Gastroesophageal sphincter (tissue), 4 donors: Measurements from ENCODE around the gene RNF144A. TPM values are rescaled to one million over a fixed set of nuclear protein-coding genes. Genes with fewer than 3 reads are reported as not detected.

Source experiments
- ATAC-seq: fragments of 150-250 bp; one replicate; pipeline ENCODE4 v1.9.1; 2016; ENCODE audit warnings: mild to moderate bottlenecking, moderate library complexity
- H3K27ac ChIP-seq, 4 donors: fragments of 200-600 bp; sonication (generic) in 3 of 4; 1 replicate in 3 of 4; 2 replicates in 1 of 4; pipeline ENCODE4 v1.5.1; 2016 to 2019
- H3K27me3 ChIP-seq: fragments of 200-600 bp; sonication (generic); one replicate; pipeline ENCODE4 v1.5.1; 2019
- H3K36me3 ChIP-seq, 2 donors: fragments of 200-600 bp; sonication (generic); one replicate each; pipeline ENCODE4 v1.5.1; 2019; ENCODE audit warnings: control low read depth in 1 of 2
- H3K4me1 ChIP-seq, 3 donors: fragments of 200-600 bp; sonication (generic); 1 replicate in 2 of 3; 2 replicates in 1 of 3; pipeline ENCODE4 v1.5.1; 2016 to 2019; ENCODE audit warnings: control low read depth in 2 of 3
- H3K4me3 ChIP-seq, 2 donors: fragments of 200-600 bp; sonication (generic); one replicate each; pipeline ENCODE4 v1.5.1; 2019; ENCODE audit warnings: mild to moderate bottlenecking in 1 of 2, moderate library complexity in 1 of 2
- H3K9me3 ChIP-seq, 3 donors: fragments of 200-600 bp; sonication (generic); one replicate each; pipeline ENCODE4 v1.5.1; 2017 to 2019; ENCODE audit warnings: control low read depth in 2 of 3
- EP300 ChIP-seq: sonication (generic); formaldehyde crosslinking; IDR thresholded peaks from one replicate; pipeline ENCODE4 v1.6.1; 2017; ENCODE audit warnings: antibody characterized with exemption, mild to moderate bottlenecking
- POLR2A ChIP-seq, 2 donors: fragments of 450-650 bp; IDR thresholded peaks; one replicate each; pipeline ENCODE4 v1.6.1; 2017; ENCODE audit warnings: antibody characterized with exemption in 2 of 2, mild to moderate bottlenecking in 2 of 2, moderate library complexity in 1 of 2
- POLR2AphosphoS5 ChIP-seq: sonication (generic); formaldehyde crosslinking; IDR thresholded peaks from one replicate; pipeline ENCODE4 v1.6.1; 2017; ENCODE audit warnings: antibody characterized with exemption
- WGBS, 2 donors: methylation state at CpG; one replicate each; pipeline ENCODE4 v1.1.5; 2018; ENCODE audit warnings: low coverage in 1 of 2; 5-methylcytosine and 5-hydroxymethylcytosine counted together
- total RNA-seq, 4 donors: library from RNA; depleted of rRNA; stranded (reverse); fragments of >200 nt; gene quantifications; one replicate each; pipeline ENCODE4 v1.1.0, GENCODE V29; 2016
- TF ChIP-seq, protein P1 (sequence below), 4 experiments: fragments of 200-600 bp in 2 of 4; fragments of 450-650 bp in 2 of 4; sonication (generic) in 1 of 4; IDR thresholded peaks; one replicate each; pipeline ENCODE4 v1.5.1; 2017 to 2019; ENCODE audit warnings: antibody characterized with exemption in 4 of 4, mild to moderate bottlenecking in 2 of 4, moderate library complexity in 2 of 4

The RNF144A gene
- total RNA-seq, 4 donors from 2014 or later = 7.2 to 12.9 (median 8.8) TPM

DNA sequence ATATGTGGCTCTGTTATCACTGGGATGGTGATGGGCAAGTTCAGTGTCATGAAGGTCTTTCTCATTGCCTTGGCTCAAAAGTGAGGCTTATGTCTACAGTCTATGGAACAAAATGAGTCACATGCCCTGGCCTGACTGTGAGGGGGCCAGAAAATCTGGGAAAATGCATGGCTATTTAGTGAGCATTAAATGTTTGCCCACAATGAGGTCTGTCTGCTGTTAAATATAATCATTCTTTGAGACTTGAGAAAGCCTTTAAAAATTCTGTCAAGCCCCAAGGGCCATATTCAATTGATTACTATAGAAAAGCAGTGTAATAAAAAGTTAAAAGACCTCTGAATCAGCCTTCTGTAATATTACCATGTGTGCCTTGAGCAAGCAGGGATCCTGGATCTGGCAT is 5.5 kb upstream of the RNF144A start:
- H3K36me3 ChIP-seq = no peaks in the 10 kb centered on the region
- no peaks in the 10 kb centered on the region for H3K27me3 ChIP-seq
- H3K27ac ChIP-seq = no peak overlapping the region
- no peak for TF ChIP-seq POLR2AphosphoS5
- TF ChIP-seq, protein P1, sequence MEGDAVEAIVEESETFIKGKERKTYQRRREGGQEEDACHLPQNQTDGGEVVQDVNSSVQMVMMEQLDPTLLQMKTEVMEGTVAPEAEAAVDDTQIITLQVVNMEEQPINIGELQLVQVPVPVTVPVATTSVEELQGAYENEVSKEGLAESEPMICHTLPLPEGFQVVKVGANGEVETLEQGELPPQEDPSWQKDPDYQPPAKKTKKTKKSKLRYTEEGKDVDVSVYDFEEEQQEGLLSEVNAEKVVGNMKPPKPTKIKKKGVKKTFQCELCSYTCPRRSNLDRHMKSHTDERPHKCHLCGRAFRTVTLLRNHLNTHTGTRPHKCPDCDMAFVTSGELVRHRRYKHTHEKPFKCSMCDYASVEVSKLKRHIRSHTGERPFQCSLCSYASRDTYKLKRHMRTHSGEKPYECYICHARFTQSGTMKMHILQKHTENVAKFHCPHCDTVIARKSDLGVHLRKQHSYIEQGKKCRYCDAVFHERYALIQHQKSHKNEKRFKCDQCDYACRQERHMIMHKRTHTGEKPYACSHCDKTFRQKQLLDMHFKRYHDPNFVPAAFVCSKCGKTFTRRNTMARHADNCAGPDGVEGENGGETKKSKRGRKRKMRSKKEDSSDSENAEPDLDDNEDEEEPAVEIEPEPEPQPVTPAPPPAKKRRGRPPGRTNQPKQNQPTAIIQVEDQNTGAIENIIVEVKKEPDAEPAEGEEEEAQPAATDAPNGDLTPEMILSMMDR (IDR thresholded peaks at IDR 0.05) = no peak
- no peak for TF ChIP-seq POLR2A (IDR thresholded peaks at IDR 0.05)
- no peak for TF ChIP-seq EP300
- H3K4me1 ChIP-seq = peaks cover 0 to 2% (median 0%) of the 10 kb centered on the region in 3 donors
- no peak overlapping the region for H3K4me3 ChIP-seq
- no peaks in the 10 kb centered on the region for H3K9me3 ChIP-seq
- no peak for ATAC-seq

DNA sequence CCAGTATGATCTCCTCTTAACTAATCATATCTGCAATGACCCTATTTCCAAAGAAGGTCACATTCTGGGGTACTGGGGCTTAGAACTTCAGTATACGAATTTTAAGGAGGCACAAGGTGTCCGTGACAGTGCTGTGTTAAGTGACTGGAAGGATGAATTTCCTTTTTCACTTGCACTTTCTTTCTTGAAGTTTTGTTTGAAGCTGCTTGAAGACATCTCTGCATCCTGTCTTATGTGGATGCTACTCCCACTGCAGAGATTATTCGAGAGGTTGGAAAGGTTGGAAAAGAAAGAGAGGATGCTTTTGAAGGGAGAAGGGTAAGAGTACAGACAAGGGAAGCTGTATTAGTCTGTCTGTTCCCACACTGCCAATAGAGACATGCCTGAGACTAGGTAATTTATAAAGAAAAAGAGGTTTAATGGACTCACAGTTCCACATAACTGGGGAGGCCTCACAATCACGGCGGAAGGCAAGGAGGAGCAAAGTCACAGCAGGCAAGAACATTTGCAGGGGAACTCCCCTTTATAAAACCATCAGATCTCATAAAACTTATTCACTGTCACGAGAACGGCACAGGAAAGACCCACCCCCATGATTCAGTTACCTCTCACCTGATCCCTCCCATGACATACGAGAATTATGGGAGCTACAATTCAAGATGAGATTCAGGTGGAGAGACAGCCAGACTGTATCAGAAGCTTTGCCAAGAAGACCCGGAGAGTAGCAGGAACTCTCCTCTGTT is 3.6 kb upstream of the RNF144A start:
- no peaks in the 10 kb centered on the region for H3K36me3 ChIP-seq
- H3K4me1 ChIP-seq = peaks cover 0 to 12% (median 3%) of the 10 kb centered on the region in 3 donors
- WGBS, 2 donors = 89 to 99% methylated on average over 8 to 9 of the region's 9 CpGs
- no peak for ATAC-seq
- no peak overlapping the region for H3K27ac ChIP-seq
- H3K4me3 ChIP-seq = no peak overlapping the region
- no peak for TF ChIP-seq POLR2AphosphoS5
- TF ChIP-seq POLR2A (IDR thresholded peaks at IDR 0.05) = no peak
- TF ChIP-seq, protein P1 (IDR thresholded peaks at IDR 0.05) = no peak
- no peak for TF ChIP-seq EP300
- H3K27me3 ChIP-seq = no peaks in the 10 kb centered on the region
- no peaks in the 10 kb centered on the region for H3K9me3 ChIP-seq

DNA sequence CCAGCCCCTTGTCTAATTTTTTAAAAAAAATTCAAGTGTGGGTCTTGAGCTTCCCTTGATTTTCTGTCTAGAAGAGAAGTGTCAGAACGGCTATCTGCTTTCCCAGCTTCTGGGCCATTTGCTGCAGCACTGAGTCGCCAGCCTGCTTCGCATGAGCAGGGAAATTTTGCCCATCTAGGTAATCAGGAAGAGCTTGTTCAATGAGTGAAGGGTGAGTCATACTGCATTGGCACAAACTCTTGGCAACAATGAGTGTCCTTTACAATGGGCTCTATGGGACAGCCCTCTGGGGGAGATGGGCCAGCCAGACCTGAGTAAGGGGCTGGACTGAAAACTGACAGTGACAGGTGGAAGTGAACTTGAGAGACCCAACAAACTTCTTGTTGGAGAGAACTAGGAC is 2.4 kb upstream of the RNF144A start:
- WGBS, 2 donors = 83% methylated on average over 3 of the region's 3 CpGs; no CpG with 5 or more reads in 1 of the 2 donors
- ATAC-seq = no peak
- Histone ChIP-seq H3K4me3 (no peak overlapping the region), H3K4me1 (peaks cover 0 to 24% (median 3%) of the 10 kb centered on the region in 3 donors), H3K36me3 (no peaks in the 10 kb centered on the region), H3K9me3 (no peaks in the 10 kb centered on the region), H3K27me3 (no peaks in the 10 kb centered on the region), H3K27ac (no peak overlapping the region)
- TF ChIP-seq EP300 = no peak
- TF ChIP-seq POLR2A (IDR thresholded peaks at IDR 0.05) = no peak
- TF ChIP-seq, protein P1 (IDR thresholded peaks at IDR 0.05) = no peak
- no peak for TF ChIP-seq POLR2AphosphoS5

DNA sequence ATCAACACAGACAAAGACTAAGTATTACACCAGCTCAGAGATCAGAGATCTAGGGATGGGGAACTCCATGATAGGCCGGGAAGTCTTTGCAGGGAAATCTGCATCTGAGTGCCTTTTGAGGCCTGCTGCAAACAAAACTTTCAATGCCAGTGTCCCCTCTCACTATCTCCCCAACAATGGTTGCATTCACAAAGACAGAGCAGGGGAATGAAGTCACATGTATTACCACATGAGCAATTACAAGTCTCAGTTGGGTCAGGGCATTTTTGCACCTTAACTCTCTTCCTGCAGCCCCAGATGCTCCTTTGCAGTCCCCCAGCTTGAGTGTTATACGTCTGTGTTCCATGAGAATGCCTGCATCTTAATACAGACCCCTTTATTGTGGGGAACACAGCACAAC is 1.8 kb upstream of the RNF144A start:
- Histone ChIP-seq H3K36me3 (no peaks in the 10 kb centered on the region), H3K27ac (no peak overlapping the region), H3K4me3 (no peak overlapping the region), H3K4me1 (peaks cover 0 to 29% (median 3%) of the 10 kb centered on the region in 3 donors), H3K9me3 (no peaks in the 10 kb centered on the region), H3K27me3 (no peaks in the 10 kb centered on the region)
- 73 to 86% methylated on average over 2 of the region's 2 CpGs for WGBS, 2 donors
- TF ChIP-seq EP300 = no peak
- no peak for TF ChIP-seq POLR2A (IDR thresholded peaks at IDR 0.05)
- TF ChIP-seq POLR2AphosphoS5 = no peak
- TF ChIP-seq, protein P1 (IDR thresholded peaks at IDR 0.05) = no peak
- ATAC-seq = no peak

DNA sequence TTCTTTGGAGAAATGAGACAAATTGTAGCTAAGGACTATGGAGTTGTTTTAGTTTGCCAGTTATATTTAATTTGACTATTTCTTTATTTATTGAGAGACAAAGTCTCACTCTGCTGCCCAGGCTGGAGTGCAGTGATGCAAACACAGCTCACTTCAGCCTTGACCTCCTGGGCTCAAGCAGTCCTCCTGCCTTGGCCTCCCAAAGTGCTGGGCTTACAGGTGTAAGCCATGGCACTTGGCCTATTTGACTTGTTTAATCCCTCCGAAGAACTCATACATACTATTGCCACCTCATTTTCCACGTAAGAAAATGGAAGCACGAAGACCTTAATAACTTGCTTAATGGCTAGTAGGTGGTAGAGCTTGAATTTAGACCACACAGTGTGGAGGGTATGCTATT is 988 bp upstream of the RNF144A start:
- Histone ChIP-seq H3K9me3 (no peaks in the 10 kb centered on the region), H3K27ac (no peak overlapping the region), H3K4me3 (no peak overlapping the region), H3K4me1 (peaks cover 0 to 31% (median 3%) of the 10 kb centered on the region in 3 donors), H3K36me3 (no peaks in the 10 kb centered on the region), H3K27me3 (no peaks in the 10 kb centered on the region)
- no peak for ATAC-seq
- TF ChIP-seq, protein P1 (IDR thresholded peaks at IDR 0.05) = no peak
- TF ChIP-seq EP300 = no peak
- TF ChIP-seq POLR2AphosphoS5 = no peak
- TF ChIP-seq POLR2A (IDR thresholded peaks at IDR 0.05) = no peak
- 94 to 100% methylated on average over 1 to 3 of the region's 3 CpGs for WGBS, 2 donors
